AG20443 (cell line): Measurements from ENCODE around the gene CAMKK2.
A peak's percentile ranks its signal among the peaks of the same experiment; 100 is the strongest.
"Not testable (repeated sequence)": the region's sequence is repeated elsewhere in the genome, so short reads cannot be mapped to it uniquely, and the experiment has no call there.

Experiments
- DNase-seq: peaks from one replicate; pipeline ENCODE4 v3.0.0; 2012; ENCODE audit warnings: low spot score, mixed read lengths

Gene CAMKK2

DNA sequence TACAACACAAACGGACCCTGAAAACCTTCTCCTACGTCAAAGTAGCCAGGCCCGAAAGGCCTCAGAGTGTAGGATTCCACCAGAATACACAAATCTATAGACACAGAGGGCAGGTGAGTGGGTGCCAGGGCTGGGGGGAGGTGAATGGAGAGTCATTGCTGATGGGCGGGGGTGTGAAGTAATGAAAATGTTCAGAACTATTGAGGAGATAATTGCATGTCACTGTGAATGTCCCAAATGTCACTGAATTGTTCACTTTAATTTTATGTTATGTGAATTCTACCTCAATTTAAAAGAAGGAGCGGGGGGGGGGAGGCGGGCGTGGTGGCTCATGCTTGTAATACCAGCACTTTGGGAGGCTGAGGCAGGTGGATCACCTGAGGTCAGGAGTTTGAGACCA, 50.6 kb downstream of the CAMKK2 start:
- DNase-seq = no peak

DNA sequence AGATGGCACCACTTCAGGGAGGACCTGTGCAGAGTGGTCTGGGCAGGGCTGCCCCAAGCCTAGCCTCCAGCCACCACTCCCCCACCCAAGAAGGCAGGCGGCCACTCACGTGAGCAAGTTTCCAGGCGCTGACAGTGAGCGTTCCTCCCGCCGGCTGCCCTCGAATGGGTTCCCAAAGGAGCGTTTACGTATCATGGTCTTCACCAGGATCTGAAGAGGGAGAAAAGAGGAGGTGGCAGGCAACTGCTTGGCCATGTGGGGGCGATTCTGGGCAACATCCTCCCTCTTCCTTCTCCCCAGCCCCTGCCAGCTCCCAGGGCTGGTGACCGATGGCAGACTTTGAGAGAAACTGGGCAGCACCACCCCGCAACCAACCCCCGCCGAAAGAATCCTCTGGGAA, 51.5 kb downstream of the CAMKK2 start:
- no peak for DNase-seq

DNA sequence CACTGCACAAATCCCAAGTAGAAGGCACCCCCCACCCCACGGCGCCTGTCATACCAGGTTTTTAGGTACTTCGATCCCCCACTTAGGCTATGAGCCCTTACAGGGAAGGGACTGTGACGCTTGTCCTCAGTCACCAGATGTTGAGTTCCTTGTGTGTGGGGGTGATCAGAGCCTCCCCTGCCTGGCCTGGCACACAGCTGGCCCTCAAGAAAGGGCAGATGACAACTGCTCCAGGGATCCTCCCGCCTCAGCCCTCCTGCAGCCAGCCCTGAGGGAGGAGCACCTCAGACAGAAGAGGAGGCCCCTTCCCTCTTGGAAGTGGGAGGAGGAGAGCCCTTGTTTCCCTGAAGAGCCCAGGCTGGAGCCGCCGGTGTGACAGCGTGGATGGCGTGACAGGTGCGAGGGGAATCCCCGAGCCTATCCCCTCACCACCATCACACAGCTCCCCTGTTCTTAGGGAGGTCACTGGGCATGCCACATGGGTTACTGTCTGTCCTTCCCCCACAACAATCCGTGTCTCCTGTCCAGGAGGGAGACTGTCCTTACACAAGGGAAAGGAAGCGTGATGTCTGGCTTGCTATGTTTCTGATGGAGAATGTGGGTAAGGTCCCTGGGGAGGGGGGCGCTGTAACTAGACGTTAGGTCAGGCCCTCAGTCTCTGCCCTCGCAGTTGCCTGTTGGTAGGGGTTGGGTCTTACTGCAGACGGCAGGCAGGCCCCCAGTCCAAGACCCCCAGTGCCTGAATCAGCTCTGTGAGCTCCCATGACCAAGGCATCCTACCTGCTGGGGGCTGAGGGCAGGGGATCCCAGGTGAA, 55.1 kb downstream of the CAMKK2 start:
- peak; percentile 46 for DNase-seq

DNA sequence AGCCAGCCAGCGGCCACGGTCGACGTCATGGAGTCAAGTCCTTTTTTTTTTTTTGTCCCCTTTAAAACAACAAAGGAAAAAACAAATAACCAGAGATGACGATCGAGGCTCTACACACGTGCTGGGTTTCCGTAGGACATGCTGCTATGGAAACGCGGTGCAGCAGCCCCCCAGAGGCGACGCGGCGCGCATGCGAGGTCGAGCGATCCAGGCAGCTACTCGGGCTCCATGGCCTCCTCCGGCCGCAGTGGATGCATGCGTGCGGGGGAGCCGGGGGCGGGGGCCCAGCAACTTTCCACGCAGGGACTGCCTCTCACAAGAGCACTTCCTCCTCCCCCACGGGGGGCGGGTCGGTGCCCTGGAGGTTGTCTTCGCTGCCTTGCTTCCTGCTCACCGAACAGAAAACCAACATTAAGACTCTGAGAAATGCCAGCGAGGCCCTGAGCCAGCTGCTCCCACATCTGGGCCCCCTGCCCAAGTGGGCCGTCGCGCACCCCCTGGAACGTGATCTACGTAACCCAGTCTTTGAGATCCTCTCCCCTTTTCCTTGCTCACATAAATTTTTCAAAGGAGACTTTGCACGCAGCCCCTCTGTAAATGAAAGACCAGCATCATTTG, 55.9 kb downstream of the CAMKK2 start:
- peak; percentile 58 for DNase-seq

DNA sequence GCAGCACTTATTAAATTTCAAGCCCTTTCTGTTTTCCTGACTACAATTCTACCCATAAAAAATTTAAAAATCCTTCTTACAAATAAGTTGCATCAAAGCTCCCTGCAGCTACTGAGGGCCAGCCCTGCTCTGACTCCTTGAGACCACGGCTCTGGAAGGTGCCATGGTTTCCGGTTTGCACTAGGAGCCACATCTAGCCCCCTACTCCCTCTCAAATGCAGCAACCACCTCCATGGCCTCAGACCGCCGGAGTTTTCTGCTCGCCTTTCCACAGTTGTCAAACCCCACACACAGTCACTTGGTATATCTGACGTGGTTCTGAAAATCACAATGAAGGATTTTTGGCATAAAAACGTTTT, 56.5 kb downstream of the CAMKK2 start:
- no peak for DNase-seq

DNA sequence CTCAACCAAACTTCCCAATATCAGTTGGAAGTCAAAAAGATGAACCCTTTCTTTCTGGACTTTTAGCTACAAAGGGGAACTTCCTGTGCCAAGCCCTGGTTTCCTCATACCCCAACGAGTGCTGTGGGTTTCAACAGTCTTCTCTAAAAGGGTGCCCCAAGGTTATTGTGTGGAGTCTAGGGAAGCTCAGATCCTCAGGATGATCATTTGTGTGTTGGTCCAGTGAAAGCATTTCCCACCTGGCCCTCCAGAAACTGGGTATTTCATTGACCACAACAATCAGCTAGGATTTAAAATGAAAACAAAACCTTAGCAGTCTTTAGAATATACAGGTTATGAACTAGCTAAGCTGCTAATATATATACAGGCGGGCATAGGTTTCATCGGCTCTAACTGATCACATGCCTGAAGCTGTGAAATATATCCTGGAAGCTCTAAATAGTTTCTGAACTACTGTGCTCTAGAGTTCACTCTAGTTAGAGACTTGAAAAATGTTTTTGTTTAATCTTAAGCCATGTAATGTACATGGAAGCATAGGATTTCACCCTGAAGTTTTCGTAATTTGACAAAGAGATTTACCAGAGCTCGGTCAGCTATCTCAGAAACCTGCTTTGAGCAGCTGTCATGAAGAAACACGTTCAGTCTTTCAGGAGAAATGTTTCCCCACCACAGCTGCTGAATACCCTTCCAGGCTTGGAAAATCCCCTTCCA, 57.0 kb downstream of the CAMKK2 start:
- DNase-seq = no peak

DNA sequence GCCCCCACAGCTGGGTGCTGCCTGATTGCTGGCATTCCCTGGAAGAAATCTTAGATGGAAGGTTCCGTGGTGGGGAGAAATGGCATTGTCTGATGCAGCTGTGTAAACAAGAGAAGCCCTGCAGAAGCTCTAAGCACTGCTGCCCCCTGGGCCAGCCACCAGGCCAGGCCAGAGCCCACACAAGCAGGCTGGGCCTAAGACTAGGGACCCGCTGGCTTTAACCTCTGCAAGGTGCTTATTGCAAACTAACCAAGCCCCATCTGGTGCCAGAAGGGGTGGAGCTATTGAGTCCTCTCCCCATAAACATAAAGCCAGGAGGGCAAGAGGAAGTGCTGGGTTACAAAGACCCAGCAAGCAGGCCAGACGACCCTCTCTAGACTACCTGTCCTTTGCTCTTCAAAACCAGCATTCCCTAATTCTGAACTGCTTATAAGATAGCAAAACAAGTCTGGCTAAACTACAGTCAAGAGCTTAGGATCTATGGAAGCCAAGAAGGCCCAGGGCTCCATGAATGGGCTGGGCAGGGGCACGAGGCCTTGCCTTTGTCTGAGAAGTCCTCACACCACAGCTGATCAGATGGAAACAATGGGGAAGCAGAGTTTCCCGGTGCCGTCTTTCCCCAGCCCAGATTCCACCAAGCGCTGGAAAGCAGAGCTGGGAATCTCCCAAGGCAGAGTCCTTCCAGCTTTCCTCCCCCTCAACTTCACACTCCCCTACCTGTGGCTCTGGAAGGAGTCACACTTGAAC, 57.7 kb downstream of the CAMKK2 start:
- DNase-seq = no peak

DNA sequence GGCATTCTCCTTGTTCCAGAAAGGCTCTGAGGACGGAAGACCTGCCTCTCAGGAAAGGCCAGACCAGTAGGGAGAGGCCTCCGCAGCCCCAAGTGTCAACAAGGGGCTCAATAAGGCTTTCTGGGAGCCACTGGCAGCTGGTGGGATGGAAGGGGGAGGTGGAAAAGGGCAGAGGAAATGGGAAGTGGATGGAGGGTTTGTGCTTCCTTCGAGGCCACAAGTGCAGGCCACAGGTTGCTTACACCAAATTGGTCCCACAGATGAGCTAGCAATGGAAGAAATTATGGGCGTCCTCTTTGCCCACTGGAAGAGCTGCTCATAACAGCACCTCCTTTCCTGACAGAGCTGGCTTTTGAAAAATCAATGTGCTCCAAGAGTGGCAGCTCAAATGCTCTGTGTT, 58.4 kb downstream of the CAMKK2 start:
- no peak for DNase-seq

DNA sequence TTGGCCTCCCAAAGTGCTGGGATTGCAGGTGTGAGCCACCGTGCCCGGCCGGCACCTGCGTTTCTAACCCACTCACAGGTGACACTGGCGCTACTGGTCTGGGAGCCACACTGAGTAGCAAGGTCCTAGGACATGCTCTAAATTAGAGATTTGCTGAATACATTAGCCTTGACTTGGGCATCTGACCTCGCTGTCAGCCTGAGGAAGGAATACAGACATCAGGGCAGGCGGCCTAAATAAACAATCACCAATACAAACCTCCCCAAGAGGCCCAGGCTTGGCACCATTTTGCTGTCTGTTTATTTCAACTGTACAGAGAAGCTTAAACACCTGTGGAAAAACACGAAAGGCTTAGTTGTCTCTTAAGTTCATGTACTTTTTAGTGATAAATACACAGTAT, 59.1 kb downstream of the CAMKK2 start:
- DNase-seq = no peak

DNA sequence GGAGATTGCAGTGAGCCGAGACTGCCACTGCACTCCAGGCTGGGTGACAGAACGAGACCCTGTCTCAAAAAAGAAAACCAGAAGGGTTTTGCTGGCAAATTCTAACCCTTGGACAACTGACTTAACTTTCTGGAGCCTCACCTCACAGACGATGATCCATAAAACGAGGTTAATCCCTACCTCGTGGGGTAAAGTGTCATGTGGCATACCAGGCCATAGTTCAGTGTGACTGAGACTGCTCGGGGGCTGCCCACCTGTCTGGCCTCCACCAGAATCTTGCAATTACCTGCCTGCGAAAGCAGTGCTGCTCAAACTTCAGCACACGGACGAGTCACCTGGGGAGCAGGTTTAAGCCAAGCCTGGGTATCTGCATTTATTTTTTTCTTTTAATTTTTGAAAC, 59.7 kb downstream of the CAMKK2 start:
- DNase-seq = no peak

DNA sequence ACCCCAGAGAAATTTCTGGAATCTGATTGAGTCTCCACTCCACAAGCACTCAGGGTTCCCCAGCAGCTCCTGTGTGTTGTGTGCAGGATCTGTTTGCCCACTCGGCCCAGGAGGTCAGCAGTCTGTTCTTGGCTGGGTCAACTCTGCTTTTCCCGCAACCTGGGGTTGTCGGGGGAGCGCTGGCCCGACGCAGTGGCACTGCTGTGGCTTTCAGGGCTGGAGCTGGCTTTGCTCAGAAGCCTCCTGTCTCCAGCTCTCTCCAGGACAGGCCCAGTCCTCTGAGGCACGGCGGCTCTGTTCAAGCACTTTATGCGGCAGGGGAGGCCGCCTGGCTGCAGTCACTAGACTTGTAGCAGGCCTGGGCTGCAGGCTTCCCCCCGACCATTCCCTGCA, 62.9 kb downstream of the CAMKK2 start:
- no peak for DNase-seq

DNA sequence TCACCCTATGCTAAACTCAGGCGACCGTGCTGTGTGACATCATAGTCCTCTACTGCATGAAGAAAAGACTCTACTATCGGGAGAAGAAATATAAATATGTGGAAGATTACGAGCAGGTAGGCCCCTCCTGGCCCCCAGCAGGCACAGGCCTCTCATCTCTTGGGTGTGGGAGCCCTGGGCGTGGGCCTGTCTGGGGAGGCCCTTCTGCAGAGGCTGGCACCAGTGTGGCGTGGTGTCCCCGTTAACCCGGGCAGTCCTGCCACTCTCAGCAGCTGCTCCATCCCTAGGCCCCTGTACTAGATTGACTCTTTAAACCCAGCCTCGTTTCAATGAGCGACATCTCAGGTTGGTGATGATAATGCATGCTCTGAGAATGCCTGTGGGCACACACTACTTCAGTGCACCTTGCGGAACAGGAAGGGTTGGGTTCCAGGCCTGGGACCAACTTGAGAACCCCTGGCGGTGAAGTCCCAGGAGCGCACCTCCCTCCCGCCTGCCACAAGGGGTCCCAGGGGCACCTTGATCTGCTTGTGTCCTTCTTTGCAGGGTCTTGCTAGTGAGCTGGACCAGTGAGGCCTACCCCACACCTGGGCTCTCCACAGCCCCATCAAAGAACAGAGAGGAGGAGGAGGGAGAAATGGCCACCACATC, 63.4 kb downstream of the CAMKK2 start:
- DNase-seq = no peak

DNA sequence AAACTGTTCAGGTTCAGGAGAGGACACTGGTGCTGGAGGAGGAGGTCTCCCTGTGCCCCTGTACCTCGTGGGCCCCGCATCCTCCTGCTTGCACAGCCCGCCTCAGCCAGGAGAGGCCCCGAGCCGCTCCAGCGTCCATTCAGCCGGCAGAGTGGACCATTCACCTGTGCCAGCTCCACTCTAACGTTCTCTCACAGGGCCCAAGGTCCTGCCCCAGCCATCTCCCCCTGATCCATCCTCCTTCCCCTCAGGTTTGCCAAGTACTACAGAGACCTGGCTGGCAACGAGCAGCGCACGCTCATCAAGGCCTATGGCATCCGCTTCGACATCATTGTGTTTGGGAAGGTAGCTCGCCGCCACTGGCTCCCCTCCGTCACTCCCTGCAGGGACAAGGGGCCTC, 64.3 kb downstream of the CAMKK2 start:
- DNase-seq = no peak

DNA sequence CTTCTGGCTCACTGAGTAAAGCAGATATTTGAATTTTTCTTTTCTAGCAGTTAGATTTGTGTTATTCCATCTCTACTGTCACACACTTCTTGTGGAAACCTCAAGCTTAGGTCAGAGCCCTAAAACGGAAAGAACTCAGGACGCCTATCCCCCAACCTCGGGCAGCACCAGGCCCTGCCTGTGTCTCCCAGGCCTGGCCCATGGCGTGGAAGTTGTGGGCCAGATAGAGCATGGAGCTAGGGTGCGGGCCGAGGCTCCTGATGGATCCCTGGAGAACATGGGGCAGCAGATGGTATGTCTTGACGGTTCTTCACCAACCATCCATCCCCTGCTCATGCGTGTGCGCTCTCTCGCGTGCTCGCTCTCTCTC, 66.0 kb downstream of the CAMKK2 start:
- no peak for DNase-seq

DNA sequence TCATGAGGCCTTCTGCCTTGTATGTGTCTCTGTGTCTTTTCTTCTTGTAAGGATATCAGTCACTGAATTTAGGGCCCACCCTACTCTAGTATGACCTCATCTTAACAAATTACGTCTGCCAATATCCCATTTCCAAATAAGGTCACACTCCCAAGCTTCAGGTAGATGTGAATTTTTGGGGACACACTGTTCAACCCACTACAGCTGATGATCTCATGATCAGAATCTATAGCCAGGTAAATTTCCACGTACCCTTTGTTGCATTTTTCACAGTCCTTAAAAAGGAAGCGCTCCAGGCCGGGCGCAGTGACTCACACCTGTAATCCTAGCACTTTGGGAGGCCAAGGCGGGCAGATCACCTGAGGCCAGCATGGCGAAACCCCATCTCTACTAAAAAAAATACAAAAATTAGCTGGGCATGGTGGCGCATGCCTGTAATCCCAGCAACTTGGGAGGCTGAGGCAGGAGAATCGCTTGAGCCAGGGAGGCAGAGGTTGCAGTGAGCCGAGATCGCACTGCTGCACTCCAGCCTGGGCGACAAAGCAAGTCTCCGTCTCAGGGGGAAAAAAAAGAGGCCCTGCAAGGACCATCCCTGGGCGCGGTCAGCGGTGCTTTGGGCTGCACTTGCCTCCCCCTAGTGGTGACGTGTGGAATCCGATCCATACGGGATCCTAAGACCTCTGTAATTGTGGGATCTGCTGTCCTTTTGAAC, 66.5 kb downstream of the CAMKK2 start:
- peak; percentile 94 for DNase-seq

DNA sequence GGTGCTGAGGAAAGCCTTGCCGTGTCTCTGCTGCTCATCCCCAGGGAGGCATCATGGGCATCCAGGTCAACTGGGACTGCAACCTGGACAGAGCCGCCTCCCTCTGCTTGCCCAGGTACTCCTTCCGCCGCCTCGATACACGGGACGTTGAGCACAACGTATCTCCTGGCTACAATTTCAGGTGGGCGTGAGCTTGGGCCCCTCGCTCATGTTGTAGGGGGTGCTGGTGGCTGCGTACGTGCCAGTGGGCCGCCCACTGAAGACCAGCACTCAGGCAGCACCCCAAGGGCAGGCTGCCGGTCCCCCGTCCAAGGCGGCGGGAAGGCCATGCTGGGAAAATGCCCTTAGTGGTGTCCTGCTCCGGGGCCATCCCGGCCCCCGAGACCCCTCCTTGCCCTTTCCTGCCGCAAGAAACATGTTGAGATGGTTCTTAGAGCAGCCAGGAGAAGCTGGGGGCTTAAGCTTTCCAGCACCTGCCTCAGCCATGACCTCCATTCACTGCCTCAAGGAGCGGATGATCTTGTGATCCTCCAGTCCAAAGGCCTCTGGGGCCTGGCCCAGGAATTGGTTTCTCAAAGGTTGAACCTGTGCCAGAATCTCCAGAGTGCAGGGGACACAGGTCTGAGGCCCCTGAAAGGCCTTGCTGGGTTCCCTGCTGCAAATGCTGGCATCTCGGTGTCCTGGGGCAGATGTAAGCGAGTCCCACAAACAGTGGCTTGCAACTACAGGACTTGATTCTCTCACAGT, 67.4 kb downstream of the CAMKK2 start:
- no peak for DNase-seq

DNA sequence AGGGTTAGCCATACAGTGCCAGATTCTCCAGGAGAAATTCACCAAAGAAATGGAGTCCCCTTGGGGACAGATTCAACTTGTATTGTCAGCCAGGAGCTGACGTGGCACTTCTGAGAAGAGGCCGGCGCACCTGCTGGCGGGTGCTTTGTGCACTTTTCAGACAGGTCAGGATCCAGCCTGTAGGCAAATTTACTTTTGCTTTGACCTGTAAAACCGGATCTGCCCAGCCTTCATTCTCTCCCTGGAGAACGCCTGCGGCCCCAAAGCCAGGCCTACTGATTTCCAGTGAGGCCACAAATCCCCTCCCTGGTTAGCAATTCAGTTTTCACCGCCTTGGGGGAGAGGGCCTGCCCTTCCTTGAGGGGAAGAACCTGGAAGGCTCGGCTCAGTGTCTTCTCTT, 69.2 kb downstream of the CAMKK2 start:
- no peak for DNase-seq

DNA sequence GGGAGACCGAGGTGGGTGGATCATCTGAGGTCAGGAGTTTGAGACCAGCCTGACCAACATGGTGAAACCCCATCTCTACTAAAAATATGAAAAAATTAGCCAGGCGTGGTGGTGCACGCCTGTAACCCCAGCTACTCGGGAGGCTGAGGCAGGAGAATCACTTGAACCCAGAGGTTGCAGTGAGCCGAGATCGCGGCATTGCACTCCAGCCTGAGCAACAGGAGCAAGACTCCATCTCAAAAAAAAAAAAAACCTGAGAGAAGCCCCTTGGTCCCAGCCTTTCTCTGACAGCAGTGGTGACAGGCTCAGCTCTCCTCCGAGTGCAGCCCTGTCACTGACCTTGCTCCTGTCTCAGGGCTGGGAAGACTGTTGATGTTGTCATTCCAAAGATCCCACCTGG, 69.6 kb downstream of the CAMKK2 start:
- DNase-seq = not testable (repeated sequence)

DNA sequence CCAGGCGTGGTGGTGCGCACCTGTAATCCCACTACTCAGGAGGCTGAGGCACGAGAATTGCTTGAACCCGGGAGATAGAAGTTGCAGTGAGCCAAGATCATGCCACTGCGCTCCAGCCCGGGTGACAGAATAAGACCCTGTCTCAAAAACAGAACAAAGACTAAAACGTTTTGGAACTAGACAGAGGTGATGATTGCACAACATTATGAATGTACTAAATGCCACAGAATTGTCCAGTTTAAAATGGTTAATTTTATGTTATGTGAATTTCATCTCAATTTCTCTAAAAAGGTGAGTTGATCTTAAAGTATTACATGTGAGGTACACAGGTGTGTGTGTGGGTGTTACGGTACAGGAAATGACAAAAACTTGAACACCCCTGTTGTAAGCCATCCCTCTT, 70.1 kb downstream of the CAMKK2 start:
- DNase-seq = no peak

DNA sequence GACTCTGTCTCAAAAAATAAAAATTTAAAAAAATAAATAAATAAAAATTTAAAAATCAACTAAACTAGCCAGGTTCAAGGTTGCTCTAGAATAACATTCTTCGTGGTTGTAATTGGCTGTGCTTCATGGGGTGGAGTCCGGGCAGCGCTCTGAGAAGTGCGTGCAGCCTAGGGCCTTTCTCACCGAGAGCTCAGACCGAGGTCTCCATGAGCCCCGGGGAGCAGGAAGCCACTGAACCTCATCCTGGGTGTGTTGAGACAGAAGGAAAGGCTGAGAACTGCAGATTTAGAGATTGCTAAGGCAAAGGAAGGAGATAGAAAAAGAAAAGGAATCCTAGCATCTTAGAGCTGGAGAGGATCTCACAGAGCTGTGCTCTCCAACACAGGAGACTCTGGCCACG, 71.9 kb downstream of the CAMKK2 start:
- DNase-seq = peak; percentile 7
